Thyroid gland (tissue), 4 donors: ENCODE data around the gene ANKRD17. TPM values are rescaled to one million over a fixed set of nuclear protein-coding genes. Genes with fewer than 3 reads are reported as not detected.

Source experiments
- DNase-seq, 2 donors: peaks; one replicate each; pipeline ENCODE4 v3.0.0-alpha.2; 2019
- H3K27ac ChIP-seq, 3 donors: fragments of 200-600 bp; sonication (generic); 1 replicate in 2 of 3; 2 replicates in 1 of 3; pipeline ENCODE4 v1.5.1; 2016 to 2019; ENCODE audit warnings: mild to moderate bottlenecking in 1 of 3, moderate library complexity in 1 of 3
- H3K27me3 ChIP-seq: fragments of 200-600 bp; sonication (generic); one replicate; pipeline ENCODE4 v1.5.1; 2019
- H3K36me3 ChIP-seq, 2 donors: fragments of 200-600 bp; sonication (generic); one replicate each; pipeline ENCODE4 v1.5.1; 2016 to 2019
- H3K4me1 ChIP-seq, 2 donors: fragments of 200-600 bp; sonication (generic); one replicate each; pipeline ENCODE4 v1.5.1; 2017 to 2019
- H3K4me3 ChIP-seq, 3 donors: fragments of 200-600 bp; sonication (generic); replicated peaks in 1 of 3; 1 replicate in 2 of 3; 2 replicates in 1 of 3; pipeline ENCODE4 v1.5.1; 2016; ENCODE audit warnings: mild to moderate bottlenecking in 1 of 3
- H3K9me3 ChIP-seq: fragments of 200-600 bp; sonication (generic); one replicate; pipeline ENCODE4 v1.5.1; 2017
- CTCF ChIP-seq, 6 experiments: fragments of 200-600 bp in 3 of 6; fragments of 450-650 bp in 3 of 6; sonication (generic) in 3 of 6; IDR thresholded peaks; one replicate each; pipeline ENCODE4 v1.5.1; 2016 to 2019; ENCODE audit warnings: antibody characterized with exemption in 6 of 6, mild to moderate bottlenecking in 2 of 6, inconsistent platforms in 1 of 6, moderate library complexity in 1 of 6
- POLR2A ChIP-seq, 2 donors: fragments of 450-650 bp; IDR thresholded peaks; one replicate each; pipeline ENCODE4 v1.6.1; 2017; ENCODE audit warnings: antibody characterized with exemption in 2 of 2, mild to moderate bottlenecking in 2 of 2, moderate library complexity in 1 of 2
- WGBS, 2 donors: methylation state at CpG; one replicate each; pipeline ENCODE4 v1.1.5; 2017; 5-methylcytosine and 5-hydroxymethylcytosine counted together
- intact Hi-C: fragments of 100-400 bp; cut with DNase I; formaldehyde crosslinking; loops from one replicate; pipeline ENCODE4 v1.15.1; 2023
- total RNA-seq, 4 donors: library from RNA; depleted of rRNA; stranded (reverse); fragments of >200 nt; gene quantifications; one replicate each; pipeline ENCODE4 v1.2.3, GENCODE V29; 2016

ANKRD17 gene
- total RNA-seq, 4 donors from 2014 or later = 46.8 to 74.6 (median 64.2) TPM

DNA sequence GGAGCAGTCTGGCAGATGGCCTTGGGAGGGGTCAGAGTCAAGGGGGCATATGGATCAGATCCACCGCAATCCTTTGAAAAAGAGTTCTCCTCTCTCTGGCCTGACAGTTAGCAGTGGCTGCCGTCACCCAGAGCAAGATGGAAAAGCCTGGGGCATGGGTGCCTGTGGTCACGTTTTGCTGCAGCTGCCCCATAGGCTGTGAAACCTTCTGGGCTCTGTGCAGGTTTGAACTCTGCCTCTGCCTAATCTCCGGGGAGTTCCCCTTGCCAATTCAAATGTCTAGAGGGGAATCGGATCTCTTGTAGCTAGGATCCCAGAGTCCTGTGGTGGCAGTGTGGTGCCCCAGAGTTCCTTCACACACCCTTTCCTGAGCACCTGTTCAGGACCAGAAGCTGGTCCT, 23.4 kb upstream of the ANKRD17 start:
- no peak overlapping the region for H3K27ac ChIP-seq
- no peak for TF ChIP-seq CTCF (IDR thresholded peaks at IDR 0.05)
- TF ChIP-seq POLR2A (IDR thresholded peaks at IDR 0.05) = no peak
- 87 to 93% methylated on average over 5 of the region's 5 CpGs for WGBS, 2 donors

DNA sequence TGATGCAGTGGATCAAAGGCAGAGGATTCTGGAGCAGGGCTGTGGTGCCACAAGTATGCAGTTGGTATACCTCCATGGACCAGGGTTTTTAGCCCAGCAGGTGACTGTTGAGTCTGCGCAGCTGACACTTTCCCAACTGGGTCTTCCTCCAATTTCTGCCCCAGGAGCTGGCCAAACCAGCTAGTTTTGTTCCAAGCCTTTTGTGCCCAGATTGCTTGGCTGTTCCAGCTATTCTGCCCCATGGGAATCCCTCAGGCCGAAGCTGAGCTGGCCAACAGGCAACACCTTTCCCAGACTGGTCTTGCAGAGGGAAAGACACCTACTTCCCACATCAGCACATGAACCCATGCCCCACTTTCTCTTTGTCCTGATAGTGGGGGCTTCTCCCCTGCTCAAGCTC, 22.8 kb upstream of the ANKRD17 start:
- no peaks in the 10 kb centered on the region for H3K36me3 ChIP-seq
- H3K4me1 ChIP-seq = no peaks in the 10 kb centered on the region
- no peak overlapping the region for H3K27ac ChIP-seq
- no peak overlapping the region for H3K4me3 ChIP-seq
- H3K27me3 ChIP-seq = no peaks in the 10 kb centered on the region
- H3K9me3 ChIP-seq = no peaks in the 10 kb centered on the region
- no peak for DNase-seq
- WGBS, 2 donors = 85 to 100% methylated on average over 2 of the region's 2 CpGs
- intact Hi-C loops = no loop called here
- TF ChIP-seq CTCF (IDR thresholded peaks at IDR 0.05) (no peak), POLR2A (IDR thresholded peaks at IDR 0.05) (no peak)

More for the DNA sequence above, 23.4 kb upstream of the ANKRD17 start:
- intact Hi-C loops = no loop called here
- H3K9me3 ChIP-seq = no peaks in the 10 kb centered on the region
- no peaks in the 10 kb centered on the region for H3K36me3 ChIP-seq
- no peaks in the 10 kb centered on the region for H3K4me1 ChIP-seq
- DNase-seq = no peak
- no peaks in the 10 kb centered on the region for H3K27me3 ChIP-seq
- H3K4me3 ChIP-seq = no peak overlapping the region

- Histone ChIP-seq H3K36me3 (no peaks in the 10 kb centered on the region), H3K27me3 (no peaks in the 10 kb centered on the region), H3K4me1 (no peaks in the 10 kb centered on the region), H3K4me3 (no peak overlapping the region), H3K9me3 (no peaks in the 10 kb centered on the region), H3K27ac (no peak overlapping the region)
- intact Hi-C loops = no loop called here
- WGBS, 2 donors = 94 to 97% methylated on average over 1 of the region's 1 CpG
- TF ChIP-seq CTCF (IDR thresholded peaks at IDR 0.05) (no peak), POLR2A (IDR thresholded peaks at IDR 0.05) (no peak)
- DNase-seq = no peak
Observed at GRCh38 chr4:73277201-73277600, 18.6 kb upstream of the ANKRD17 start.

- Histone ChIP-seq H3K36me3 (no peaks in the 10 kb centered on the region), H3K4me3 (no peak overlapping the region), H3K4me1 (no peaks in the 10 kb centered on the region), H3K27ac (no peak overlapping the region), H3K27me3 (no peaks in the 10 kb centered on the region), H3K9me3 (no peaks in the 10 kb centered on the region)
- intact Hi-C loops = no loop called here
- TF ChIP-seq POLR2A (IDR thresholded peaks at IDR 0.05) = no peak
- TF ChIP-seq CTCF (IDR thresholded peaks at IDR 0.05) = no peak
- no peak for DNase-seq
- 72 to 73% methylated on average over 1 of the region's 1 CpG for WGBS, 2 donors
Observed at GRCh38 chr4:73275318-73275654, 16.7 kb upstream of the ANKRD17 start.

- Histone ChIP-seq H3K27ac (no peak overlapping the region), H3K27me3 (no peaks in the 10 kb centered on the region), H3K4me3 (no peak overlapping the region), H3K4me1 (no peaks in the 10 kb centered on the region), H3K36me3 (no peaks in the 10 kb centered on the region), H3K9me3 (no peaks in the 10 kb centered on the region)
- no peak for TF ChIP-seq POLR2A (IDR thresholded peaks at IDR 0.05)
- no peak for TF ChIP-seq CTCF (IDR thresholded peaks at IDR 0.05)
- intact Hi-C loops = no loop called here
- no peak for DNase-seq
Observed at GRCh38 chr4:73272816-73273215, 14.2 kb upstream of the ANKRD17 start.
